Measurements from ENCODE around the gene IGFLR1.

DNA sequence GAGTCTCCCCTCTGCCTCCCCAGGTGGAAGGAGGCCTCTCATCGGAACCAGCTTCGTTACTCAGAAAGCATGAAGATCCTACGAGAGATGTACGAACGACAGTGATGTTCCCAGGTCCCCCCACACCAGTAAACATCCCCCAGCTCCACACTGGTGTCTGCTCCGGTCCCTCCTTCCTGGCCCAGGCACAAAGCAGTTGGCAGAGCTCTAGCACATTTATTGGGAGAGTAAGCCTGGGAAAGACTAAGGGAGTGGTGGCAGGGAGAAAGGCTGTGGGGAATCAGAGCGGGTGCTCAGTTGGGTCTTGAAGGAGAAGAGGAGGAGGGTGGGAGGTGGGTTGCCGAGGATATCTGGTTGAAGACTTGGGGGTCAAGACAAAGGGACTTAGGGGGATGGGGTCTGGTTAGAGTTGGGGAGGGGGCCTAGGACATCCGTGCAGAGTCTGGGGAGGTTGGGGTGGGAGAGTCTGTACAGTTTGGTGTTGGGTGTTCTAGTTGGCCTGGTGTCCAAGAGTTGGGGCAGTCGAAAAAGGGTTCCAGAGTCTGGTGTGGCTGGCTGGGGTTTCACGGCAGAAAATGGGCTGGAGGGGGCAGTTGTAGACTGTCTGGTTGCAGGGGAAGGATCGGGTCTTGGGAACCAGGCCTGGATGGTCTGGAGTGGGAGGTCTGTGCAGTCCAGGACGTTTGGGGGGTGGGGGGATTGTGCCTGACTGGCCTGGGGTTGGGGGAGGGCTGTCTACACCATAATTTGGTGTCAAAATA, 12.3 kb upstream of the IGFLR1 start:
- TF ChIP-seq GATA2 (IDR thresholded peaks at IDR 0.05; ENCODE audit: low read depth, low read length) (no peak), GATA3 (IDR thresholded peaks at IDR 0.05; ENCODE audit: low read depth, low read length) (no peak)
